GM19043 (cell line): ENCODE results near the gene TM4SF1.

Experiments
- ATAC-seq: cut with Tn5 transposase; IDR thresholded peaks from one replicate; pipeline ENCODE4 v1.9.1; 2021; ENCODE audit warnings: low read depth; ENCODE audit not compliant: unreplicated experiment

TM4SF1 gene

GRCh38 chr3:149377408-149378364 lies at the start of gene TM4SF1:
Gene TM4SF1, minus strand, starts transcription at chr3:149377649. Its CDS starts 102 bp downstream, at chr3:149377547.
- no peak for ATAC-seq

GRCh38 chr3:149426325-149426724 lies 48.9 kb upstream of the TM4SF1 start:
- no peak for ATAC-seq

- no peak for ATAC-seq
Measured at GRCh38 chr3:149424918-149425317, 47.5 kb upstream of the TM4SF1 start.

GRCh38 chr3:149421764-149422163 lies 44.3 kb upstream of the TM4SF1 start:
- ATAC-seq: no peak

GRCh38 chr3:149419816-149420215 lies 42.4 kb upstream of the TM4SF1 start:
- no peak for ATAC-seq

- ATAC-seq: no peak
Measured at GRCh38 chr3:149417727-149418126, 40.3 kb upstream of the TM4SF1 start.

- peak; percentile 87 for ATAC-seq
Measured at GRCh38 chr3:149417174-149417573, 39.7 kb upstream of the TM4SF1 start.

GRCh38 chr3:149415484-149415883 lies 38.0 kb upstream of the TM4SF1 start:
- ATAC-seq: no peak

- ATAC-seq: no peak
Measured at GRCh38 chr3:149414557-149415231, 37.2 kb upstream of the TM4SF1 start.

- ATAC-seq: no peak
Measured at GRCh38 chr3:149411583-149411982, 34.1 kb upstream of the TM4SF1 start.

GRCh38 chr3:149409351-149409750 lies 31.9 kb upstream of the TM4SF1 start:
- ATAC-seq: no peak

- ATAC-seq: no peak
Measured at GRCh38 chr3:149407898-149408297, 30.4 kb upstream of the TM4SF1 start.

- no peak for ATAC-seq
Measured at GRCh38 chr3:149406244-149406752, 28.8 kb upstream of the TM4SF1 start.

GRCh38 chr3:149403443-149403842 lies 26.0 kb upstream of the TM4SF1 start:
- no peak for ATAC-seq

- no peak for ATAC-seq
Measured at GRCh38 chr3:149402481-149402880, 25.0 kb upstream of the TM4SF1 start.

- no peak for ATAC-seq
Measured at GRCh38 chr3:149401926-149402310, 24.5 kb upstream of the TM4SF1 start.

- no peak for ATAC-seq
Measured at GRCh38 chr3:149401212-149401925, 23.9 kb upstream of the TM4SF1 start.

GRCh38 chr3:149400645-149401044 lies 23.2 kb upstream of the TM4SF1 start:
- no peak for ATAC-seq

- no peak for ATAC-seq
Measured at GRCh38 chr3:149398296-149398695, 20.8 kb upstream of the TM4SF1 start.

- ATAC-seq: no peak
Measured at GRCh38 chr3:149397528-149397927, 20.1 kb upstream of the TM4SF1 start.

- ATAC-seq: no peak
Measured at GRCh38 chr3:149396476-149396875, 19.0 kb upstream of the TM4SF1 start.
